Liver (tissue), 3 donors: ENCODE measurements around the gene SCRN1.

Source experiments
- CTCF ChIP-seq: fragments of 150-350 bp; IDR thresholded peaks from 2 replicates; pipeline ENCODE4 v1.5.1; 2017; ENCODE audit warnings: improper control_type of control experiment, low read depth, low read length; ENCODE audit not compliant: missing input control
- FOXA1 ChIP-seq: IDR thresholded peaks from 2 replicates; pipeline ENCODE4 v1.6.1; 2016; ENCODE audit warnings: antibody characterized with exemption
- GABPA ChIP-seq, 2 donors: IDR thresholded peaks in 1 of 2; conservative IDR thresholded peaks in 1 of 2; 2 replicates each; pipeline ENCODE4 v1.6.1; 2016; ENCODE audit warnings: antibody characterized with exemption in 2 of 2, mild to moderate bottlenecking in 1 of 2, moderate library complexity in 1 of 2
- JUND ChIP-seq, 2 donors: IDR thresholded peaks; 2 replicates each; pipeline ENCODE4 v1.6.1; 2016; ENCODE audit warnings: antibody characterized with exemption in 2 of 2
- MAX ChIP-seq: IDR thresholded peaks from 2 replicates; pipeline ENCODE4 v1.6.1; 2016; ENCODE audit warnings: antibody characterized with exemption
- RAD21 ChIP-seq, 2 donors: IDR thresholded peaks; 2 replicates each; pipeline ENCODE4 v1.6.1; 2016; ENCODE audit warnings: antibody characterized with exemption in 2 of 2, mild to moderate bottlenecking in 2 of 2
- RXRA ChIP-seq, 2 donors: IDR thresholded peaks; 2 replicates each; pipeline ENCODE4 v1.6.1; 2017 to 2018; ENCODE audit warnings: antibody characterized with exemption in 2 of 2, mild to moderate bottlenecking in 1 of 2
- SP1 ChIP-seq: IDR thresholded peaks from 2 replicates; pipeline ENCODE4 v1.6.1; 2018; ENCODE audit warnings: antibody characterized with exemption, mild to moderate bottlenecking
- TAF1 ChIP-seq: conservative IDR thresholded peaks from 2 replicates; pipeline ENCODE4 v1.6.1; 2016; ENCODE audit warnings: antibody characterized with exemption, mild to moderate bottlenecking
- YY1 ChIP-seq: IDR thresholded peaks from 2 replicates; pipeline ENCODE4 v1.6.1; 2016; ENCODE audit warnings: antibody characterized with exemption, mild to moderate bottlenecking
- TF ChIP-seq, protein P1 (sequence below): IDR thresholded peaks from 2 replicates; pipeline ENCODE4 v1.6.1; 2016; ENCODE audit warnings: antibody characterized with exemption
- TF ChIP-seq, protein P2 (sequence below): IDR thresholded peaks from 2 replicates; pipeline ENCODE4 v1.6.1; 2016; ENCODE audit warnings: antibody characterized with exemption, mild to moderate bottlenecking
- TF ChIP-seq, protein P3 (sequence below): IDR thresholded peaks from 2 replicates; pipeline ENCODE4 v1.6.1; 2016; ENCODE audit warnings: antibody characterized with exemption
- donor health status: healthy.
- donor health status: healthy.

DNA sequence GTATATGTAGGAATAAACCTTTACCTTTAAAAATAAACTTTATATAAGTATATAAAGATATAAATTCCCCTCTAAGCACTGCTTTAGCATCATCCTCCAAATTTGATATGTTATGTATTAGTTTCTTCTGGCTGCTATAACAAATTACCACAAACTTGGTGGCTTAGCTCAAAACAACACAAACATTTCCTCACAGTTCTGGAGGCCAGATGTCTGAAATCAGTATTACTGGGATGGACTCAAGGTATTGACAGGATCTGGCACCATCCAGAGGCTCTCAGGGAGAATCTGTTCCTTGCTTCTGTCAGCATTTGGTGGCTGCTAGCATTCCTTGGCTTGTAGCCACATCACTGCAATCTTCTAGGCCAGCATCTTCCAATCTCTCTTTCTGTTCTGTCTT, 6.7 kb upstream of the SCRN1 start:
- no peak for TF ChIP-seq CTCF
- no peak for TF ChIP-seq RAD21 (IDR thresholded peaks at IDR 0.05)
- TF ChIP-seq JUND (IDR thresholded peaks at IDR 0.05), result no peak
- TF ChIP-seq, protein P1, sequence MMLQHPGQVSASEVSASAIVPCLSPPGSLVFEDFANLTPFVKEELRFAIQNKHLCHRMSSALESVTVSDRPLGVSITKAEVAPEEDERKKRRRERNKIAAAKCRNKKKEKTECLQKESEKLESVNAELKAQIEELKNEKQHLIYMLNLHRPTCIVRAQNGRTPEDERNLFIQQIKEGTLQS, result no peak
- no peak for TF ChIP-seq YY1
- TF ChIP-seq MAX, result no peak
- no peak for TF ChIP-seq TAF1
- TF ChIP-seq, protein P2, sequence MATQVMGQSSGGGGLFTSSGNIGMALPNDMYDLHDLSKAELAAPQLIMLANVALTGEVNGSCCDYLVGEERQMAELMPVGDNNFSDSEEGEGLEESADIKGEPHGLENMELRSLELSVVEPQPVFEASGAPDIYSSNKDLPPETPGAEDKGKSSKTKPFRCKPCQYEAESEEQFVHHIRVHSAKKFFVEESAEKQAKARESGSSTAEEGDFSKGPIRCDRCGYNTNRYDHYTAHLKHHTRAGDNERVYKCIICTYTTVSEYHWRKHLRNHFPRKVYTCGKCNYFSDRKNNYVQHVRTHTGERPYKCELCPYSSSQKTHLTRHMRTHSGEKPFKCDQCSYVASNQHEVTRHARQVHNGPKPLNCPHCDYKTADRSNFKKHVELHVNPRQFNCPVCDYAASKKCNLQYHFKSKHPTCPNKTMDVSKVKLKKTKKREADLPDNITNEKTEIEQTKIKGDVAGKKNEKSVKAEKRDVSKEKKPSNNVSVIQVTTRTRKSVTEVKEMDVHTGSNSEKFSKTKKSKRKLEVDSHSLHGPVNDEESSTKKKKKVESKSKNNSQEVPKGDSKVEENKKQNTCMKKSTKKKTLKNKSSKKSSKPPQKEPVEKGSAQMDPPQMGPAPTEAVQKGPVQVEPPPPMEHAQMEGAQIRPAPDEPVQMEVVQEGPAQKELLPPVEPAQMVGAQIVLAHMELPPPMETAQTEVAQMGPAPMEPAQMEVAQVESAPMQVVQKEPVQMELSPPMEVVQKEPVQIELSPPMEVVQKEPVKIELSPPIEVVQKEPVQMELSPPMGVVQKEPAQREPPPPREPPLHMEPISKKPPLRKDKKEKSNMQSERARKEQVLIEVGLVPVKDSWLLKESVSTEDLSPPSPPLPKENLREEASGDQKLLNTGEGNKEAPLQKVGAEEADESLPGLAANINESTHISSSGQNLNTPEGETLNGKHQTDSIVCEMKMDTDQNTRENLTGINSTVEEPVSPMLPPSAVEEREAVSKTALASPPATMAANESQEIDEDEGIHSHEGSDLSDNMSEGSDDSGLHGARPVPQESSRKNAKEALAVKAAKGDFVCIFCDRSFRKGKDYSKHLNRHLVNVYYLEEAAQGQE, result no peak
- TF ChIP-seq RXRA (IDR thresholded peaks at IDR 0.05), result no peak
- TF ChIP-seq SP1, result no peak
- TF ChIP-seq GABPA (IDR thresholded peaks at IDR 0.05 in 1 of 2, conservative IDR thresholded peaks at IDR 0.05 in 1 of 2), result no peak
- TF ChIP-seq, protein P3, sequence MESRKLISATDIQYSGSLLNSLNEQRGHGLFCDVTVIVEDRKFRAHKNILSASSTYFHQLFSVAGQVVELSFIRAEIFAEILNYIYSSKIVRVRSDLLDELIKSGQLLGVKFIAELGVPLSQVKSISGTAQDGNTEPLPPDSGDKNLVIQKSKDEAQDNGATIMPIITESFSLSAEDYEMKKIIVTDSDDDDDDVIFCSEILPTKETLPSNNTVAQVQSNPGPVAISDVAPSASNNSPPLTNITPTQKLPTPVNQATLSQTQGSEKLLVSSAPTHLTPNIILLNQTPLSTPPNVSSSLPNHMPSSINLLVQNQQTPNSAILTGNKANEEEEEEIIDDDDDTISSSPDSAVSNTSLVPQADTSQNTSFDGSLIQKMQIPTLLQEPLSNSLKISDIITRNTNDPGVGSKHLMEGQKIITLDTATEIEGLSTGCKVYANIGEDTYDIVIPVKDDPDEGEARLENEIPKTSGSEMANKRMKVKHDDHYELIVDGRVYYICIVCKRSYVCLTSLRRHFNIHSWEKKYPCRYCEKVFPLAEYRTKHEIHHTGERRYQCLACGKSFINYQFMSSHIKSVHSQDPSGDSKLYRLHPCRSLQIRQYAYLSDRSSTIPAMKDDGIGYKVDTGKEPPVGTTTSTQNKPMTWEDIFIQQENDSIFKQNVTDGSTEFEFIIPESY, result no peak
- TF ChIP-seq FOXA1, result no peak
